HG03354 (cell line): ENCODE data around the gene PCBP3.
"Not testable (repeated sequence)": the region's sequence is repeated elsewhere in the genome, so short reads cannot be mapped to it uniquely, and the experiment has no call there.

Source experiments
- ATAC-seq: cut with Tn5 transposase; IDR thresholded peaks from one replicate; pipeline ENCODE4 v1.9.1; 2021; ENCODE audit warnings: mild to moderate bottlenecking; ENCODE audit not compliant: unreplicated experiment, poor library complexity, severe bottlenecking

PCBP3 gene

DNA sequence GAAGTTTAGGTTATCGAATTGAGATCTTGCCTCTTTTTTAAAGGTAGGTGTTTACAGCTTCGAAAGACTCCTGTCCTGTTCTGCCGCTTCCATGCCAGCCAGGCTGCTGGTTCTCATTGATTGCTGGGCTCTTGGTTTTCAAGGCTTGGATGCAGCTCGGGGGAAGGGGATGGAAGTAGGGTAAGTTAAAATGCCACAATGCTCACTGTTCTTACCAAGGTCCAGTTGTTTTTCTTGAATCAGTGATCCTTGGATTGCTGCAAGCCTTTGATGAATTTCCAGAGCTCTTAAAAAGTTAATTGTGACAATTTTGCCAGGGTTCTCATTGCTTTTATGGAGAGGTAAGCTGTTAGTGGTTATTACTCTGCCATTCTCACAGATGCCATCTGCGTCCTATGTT, 74.9 kb downstream of the PCBP3 start:
- ATAC-seq: no peak

DNA sequence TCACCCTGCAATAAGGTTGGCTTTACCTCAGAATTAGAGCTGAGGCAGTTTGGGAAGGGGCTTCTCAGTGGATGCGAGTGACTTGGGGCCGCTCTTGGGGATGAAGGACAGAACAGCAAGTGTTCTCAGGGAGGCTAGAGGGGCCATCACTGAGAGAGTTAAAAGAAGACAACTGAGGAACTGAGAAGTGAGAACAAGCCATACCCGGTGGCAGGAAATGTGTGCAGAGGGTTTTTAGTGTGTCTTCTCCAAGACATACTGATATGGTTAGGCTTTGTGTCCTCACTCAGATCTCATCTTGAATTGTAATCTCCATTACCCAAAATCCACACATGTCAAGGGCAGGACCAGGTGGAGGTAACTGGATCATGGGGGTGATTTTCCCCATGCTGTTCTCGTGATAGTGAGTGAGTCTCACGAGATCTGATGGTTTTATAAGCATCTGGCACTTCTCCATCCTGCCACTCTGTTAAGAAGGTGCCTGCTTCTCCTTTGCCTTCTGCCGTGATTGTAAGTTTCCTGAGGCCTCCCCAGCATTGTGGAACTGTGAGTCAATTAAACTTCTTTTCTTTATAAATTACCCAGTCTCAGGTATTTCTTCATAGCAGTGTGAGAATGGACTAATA, 75.8 kb downstream of the PCBP3 start:
- no peak for ATAC-seq

DNA sequence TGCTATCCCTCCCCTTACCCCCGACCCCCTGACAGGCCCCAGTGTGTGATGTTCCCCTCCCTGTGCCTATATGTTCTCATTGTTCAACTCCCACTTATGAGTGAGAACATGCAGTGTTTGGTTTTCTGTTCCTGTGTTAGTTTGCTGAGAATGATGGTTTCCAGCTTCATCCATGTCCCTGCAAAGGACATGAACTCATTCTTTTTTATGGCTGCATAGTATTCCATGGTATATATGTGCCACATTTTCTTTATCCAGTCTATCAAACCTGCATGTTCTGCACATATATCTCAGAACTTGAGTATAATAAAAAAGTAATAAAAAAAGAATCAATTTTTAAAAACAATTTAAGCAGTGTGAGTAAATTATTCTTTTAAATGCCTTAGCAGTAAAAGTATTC, 76.7 kb downstream of the PCBP3 start:
- ATAC-seq: not testable (repeated sequence)

DNA sequence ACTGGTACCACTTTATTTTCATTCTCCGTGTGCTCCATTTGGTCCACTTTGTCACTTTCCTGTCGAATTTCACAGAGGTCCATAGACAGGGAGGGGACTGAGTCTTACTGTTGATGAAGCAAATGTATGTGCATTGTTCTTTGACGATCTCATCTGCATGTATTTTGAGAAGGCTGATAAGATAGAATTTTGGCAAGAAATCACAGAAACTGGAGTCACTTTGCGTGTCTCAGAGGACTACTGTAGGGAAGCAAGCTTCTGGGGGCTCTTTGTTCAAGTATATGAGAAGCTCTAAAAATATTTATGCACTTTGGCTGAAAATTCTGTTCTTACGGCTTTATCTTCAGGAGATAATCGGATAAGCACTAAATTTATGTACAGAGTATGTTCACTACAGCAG, 78.1 kb downstream of the PCBP3 start:
- ATAC-seq: no peak

DNA sequence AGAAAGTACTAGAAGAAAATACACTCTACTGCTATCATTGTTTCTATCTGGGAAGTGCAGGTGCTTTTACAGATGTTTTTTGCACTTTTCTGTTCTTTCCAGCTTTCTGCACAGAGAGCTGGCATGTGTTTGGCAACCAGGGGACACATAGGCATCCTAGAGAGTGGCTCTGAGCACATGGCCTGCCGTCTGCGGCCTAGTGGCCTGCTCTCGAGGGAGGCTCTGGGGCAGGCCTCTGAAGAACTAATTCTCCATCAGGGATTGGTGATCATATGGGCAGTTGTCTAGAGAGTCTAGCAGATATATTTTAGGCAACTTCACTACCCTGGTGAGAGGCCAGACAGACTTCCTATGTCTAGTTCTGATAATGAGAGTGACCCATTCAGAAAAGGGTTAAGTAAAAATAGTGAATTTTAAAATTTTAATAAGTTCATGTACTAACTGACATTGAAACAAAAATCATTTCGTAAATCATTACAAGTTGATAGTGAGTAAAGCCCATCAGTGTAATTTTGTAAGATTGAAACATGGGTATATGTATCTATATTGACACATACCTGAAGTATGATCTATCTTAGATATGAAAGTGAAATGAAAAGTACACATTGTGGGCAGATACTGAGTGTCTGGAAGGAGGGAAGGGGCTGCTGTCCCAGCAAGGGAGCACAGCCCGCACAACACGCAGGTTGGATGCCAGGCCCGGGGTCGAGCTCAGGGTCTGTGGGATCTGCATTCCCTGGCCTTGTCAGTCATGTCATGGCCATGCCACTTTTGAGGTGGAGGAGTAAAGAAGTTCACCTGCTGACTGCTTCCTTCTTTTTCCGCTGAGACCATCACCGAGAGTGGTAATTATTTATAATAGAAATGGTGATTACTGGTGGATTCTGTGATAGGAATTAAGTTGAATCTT, 79.8 kb downstream of the PCBP3 start:
- ATAC-seq: no peak

DNA sequence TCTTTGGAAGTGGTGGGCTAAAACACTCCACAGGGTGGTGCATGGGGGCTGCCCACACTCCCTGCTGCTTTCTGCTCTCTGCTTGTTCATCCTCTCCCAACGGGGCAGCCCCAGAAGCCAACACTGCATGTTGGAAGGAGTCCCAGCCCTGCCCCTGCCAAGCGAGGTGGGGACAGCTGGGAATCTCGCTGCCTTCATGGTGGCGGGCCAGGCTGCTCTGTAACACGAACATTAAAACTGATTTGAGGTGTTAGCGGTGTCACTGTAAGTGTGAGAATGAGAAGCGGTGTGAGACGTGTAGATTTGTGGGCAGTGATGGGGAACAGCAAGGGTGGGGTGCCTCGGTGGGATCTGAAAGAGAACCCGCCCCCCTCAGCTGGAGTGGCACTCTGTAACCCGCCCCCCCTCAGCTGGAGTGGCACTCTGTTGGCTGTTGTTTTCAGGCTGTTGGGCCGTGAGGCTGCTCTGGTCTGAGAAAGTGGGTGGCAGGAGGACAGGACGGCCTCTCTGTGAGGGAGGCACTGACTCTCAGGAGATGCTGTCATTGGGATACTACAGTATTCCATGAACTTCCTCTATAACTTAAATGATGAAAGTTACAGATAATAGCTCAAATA, 80.9 kb downstream of the PCBP3 start:
- no peak for ATAC-seq

DNA sequence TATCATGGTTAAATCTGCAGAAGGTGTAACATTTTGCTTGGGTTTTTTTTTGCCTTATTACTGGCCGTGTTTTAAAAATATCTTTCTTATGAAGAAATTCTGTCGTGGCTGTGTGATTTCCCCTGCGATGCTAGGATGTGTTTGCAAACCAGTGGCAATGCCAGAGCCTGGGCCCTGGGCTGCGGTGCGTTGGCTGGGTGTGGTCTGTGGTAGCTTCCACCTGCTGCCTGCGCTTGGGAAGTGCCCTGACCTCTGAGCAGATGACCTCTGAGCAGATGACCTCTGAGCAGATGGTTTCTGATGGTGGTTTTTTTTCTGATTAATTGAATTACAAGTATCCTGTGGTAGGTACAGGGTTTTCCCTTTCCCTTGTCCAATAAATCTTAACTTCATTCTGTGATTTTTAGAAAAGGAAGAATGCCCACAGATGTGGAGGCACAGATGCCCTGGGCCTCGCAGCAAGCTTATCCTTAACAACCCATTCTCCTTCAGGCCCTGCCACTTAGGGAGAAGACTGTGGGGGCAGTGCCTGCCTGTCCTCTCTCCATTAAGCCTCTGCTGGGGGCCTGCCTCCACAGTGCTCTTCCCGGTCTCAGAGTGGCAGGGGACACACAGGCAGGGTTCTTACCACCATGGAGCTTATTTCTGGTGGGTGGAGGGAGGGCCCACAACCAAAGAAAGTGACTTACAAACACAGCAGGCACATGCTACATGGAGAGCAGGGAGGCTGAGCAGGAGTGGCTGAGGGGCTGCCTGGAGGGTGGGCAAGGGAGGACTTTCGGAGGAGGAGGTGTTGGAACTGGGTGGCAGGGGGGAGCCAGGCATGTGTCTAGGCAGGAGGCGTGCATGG, 81.7 kb downstream of the PCBP3 start:
- no peak for ATAC-seq

DNA sequence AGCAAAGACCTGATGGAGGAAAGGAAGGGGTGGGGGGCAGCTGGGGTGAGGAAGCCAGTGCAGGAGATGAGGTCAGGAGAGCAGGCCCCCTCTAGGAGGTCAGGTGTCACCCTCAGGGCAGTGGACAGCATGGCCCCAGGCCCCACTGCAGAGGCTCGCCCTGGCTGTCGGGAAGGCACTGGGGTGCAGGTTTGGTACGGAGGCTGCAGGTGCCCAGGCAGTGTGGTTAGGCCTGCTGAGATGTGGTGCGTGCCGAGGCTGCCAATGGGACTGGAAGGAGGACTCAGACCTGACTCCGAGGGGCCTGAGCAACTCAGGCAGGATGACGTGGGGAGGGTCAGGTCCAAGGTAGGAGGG, 82.3 kb downstream of the PCBP3 start:
- no peak for ATAC-seq

DNA sequence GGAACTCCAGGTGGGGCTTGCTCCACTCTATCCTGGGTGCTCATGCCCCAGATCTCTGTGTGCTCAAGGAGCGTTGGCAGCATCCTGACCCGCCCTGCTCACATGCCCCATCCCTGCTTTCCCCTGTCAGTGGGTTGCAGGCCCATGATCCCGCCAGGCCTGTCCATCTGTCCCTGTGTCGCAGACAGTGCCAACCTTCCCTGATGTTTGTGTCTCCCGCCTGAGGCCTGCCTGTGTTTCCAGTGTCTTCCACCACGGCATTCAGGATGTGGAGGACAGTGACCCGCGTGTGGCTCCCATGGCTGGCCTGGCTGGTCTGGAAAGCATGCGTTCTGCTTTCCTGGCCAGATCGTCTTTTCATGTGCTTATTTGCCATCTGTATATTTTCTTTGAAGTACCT, 82.9 kb downstream of the PCBP3 start:
- no peak for ATAC-seq

DNA sequence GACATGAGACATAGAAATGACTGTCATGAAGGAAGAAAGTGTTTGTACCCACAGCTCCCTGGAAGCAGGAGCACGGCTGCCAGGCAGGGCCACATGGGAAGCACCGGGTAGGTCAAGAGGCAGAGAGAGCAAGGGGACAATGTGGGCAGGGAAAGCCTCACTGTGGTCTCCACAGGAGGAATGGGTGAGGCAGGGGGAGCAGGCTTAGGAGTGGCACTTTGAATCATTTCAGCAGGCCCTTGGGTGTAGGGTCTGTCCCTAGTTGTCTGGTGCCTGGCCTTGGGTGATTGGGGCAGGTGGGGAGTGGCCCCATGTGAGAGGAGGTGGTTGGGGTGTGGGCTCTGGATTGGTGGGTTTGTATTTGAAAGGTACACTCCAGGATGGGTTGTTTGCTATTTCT, 83.9 kb downstream of the PCBP3 start:
- ATAC-seq: no peak

DNA sequence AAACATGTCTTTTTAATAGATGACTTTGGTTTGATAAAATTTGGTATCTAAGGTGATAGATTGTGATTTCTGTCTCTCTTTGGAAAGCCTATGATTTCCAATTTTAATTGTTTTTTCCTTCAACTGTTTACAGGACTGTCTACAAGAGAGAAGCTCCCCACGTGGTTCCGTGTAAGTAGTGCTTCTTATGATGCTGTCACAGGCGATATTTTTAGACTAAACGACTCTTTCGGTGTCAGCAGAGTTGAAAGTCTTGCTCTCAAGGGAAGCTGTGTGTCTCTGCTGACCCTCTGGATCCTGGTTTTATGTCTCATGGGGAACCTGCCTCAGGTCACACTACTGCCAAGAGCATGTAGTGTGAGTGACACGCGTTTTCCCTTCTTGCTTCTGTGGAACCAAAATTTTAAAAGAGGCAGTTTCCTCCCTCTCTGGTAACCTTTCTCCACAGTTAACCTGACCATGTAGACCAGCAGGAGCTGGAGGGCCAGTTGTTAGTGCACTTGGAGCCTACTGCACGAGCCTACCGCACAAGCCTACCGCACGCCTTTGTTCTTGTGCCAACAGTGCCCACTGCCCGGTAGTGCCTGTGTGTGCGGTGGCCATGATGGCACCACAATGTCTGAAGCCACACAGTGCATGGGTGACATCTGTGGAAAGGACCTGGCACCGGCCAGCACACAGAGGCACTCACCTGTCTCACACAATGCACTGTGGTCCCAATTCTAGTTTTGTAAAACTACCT, 91.9 kb downstream of the PCBP3 start:
- no peak for ATAC-seq

DNA sequence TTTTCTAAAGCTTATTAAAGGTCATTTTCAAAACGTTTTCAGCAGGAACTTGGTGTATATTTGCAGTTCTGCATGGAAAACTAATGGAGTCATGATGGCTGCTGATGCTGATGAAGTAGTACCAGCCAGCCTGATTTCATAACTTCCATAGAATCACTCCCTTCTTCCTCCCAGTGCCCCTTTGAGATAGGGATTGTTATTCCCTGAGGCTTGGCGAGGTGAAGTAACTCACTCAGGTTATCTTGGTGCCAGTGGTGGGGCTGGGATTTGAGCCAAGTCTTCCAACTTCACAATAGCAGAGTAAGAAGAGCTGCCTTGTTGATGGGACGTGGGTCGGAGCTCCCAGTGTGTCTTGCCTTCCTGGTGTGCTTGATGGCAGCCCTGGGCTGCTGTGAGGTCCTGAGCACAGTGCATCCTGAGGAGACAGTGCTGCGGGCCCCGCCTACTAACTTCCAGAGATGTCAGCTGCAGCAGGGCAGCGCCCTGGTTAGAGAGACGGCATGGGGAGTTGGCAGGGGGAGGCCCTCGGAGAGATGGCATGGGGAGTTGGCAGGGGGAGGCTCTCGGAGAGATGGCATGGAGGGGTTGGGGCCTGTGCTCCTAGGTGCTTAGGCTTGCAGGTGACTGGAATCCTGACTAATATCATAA, 92.6 kb downstream of the PCBP3 start:
- no peak for ATAC-seq

DNA sequence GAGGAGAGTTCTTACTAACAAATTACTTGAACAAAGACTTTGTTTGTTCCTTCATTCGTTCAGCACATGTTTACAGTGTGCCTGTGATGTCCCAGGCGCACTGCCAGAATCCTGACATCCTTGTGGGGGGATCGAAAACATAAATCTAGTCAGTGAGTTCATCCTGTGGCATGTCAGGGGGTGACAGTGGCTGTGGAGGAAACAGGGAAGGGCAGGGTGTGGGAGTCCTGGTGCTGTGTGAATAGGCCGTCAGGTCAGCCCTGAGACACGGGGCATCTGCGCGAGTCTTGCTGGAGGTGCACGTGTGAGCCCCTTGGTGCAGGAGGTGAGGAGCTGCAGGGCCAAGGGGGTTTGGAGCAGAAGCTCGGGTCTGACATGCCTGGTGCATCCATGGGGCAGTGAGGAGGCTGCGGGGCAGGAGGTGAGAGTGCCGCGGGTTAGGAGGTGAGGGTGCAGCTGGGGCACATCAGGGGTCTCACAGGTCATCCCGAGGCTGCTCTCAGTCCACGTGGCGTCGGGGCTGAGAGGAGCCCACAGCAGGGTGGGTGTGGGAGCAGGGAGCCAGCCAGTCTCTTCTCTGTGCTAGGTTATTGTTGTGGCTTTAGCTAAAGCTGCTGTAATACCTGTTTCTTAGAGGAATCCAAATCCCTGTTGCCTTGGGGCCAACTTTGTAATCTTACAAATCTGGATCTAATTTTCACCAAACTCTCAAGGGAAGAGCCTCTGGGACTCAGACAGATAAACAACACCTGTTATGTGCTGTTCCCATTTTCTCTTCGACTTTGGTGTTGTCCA, 93.4 kb downstream of the PCBP3 start:
- no peak for ATAC-seq

DNA sequence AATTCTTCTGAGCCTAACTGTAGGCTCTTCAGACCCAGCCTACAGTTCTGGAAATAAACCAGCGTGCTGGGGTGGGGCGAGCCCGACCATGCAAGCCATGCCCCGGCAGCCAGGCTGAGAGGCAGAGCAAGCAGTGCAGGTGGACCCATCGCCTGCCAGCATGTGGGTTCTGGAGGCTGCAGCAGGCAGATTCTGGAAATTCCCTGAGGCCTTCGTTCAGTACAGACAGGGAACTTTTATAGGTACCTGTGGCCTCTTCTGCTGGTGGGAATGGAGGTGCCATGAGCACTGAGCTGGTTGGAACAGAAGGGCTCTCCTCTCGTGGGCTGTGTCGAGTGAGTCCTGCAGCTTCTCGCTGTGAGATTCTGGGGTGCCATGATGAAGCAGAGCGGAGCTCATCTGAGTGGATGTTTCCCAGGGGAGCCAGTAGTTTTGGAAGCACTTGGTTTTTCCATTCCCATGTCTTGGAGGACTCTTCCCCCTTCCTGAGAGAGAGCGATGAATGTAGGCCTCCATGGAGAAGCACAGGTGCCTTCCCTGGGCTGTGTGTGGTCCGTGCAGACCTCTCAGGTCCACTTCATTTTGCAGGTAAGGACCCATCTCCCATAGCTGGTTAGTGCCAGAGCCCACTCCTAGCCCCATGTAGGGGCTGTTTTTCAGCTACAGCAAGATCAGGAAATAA, 94.1 kb downstream of the PCBP3 start:
- ATAC-seq: no peak

DNA sequence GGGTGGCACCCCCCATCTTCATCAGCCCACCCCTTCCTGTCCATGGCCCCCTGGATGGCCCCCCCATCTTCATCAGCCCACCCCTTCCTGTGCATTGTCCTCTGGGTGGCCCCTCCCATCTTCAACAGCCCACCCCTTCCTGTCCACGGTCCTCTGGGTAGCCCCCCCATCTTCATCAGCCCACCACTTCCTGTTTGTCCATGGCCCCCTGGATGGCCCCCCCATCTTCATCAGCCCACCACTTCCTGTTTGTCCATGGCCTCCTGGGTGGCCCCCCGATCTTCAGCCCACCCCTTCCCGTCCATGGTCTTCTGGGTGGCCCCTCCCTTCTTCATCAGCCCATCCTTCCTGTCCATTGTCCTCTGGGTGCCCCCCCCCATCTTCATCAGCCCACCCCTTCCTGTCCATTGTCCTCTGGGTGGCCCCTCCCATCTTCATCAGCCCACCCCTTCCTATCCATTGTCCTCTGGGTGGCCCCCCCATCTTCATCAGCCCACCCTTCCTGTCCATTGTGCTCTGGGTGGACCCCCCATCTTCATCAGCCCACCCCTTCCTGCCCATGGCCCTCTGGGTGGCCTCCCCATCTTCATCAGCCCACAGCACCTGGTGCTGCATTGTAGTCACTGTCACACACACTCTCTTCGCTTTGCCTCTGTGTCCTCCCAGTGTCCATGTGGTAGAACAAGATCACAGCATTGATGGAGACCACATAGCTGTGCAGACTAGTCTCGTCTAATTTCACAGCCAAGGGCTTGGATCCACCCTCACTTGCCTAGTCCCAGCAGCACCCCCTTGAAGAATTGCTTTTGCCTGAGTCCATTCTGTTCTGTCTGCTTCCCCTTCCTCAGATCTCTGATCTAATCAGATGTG, 95.9 kb downstream of the PCBP3 start:
- ATAC-seq: no peak

DNA sequence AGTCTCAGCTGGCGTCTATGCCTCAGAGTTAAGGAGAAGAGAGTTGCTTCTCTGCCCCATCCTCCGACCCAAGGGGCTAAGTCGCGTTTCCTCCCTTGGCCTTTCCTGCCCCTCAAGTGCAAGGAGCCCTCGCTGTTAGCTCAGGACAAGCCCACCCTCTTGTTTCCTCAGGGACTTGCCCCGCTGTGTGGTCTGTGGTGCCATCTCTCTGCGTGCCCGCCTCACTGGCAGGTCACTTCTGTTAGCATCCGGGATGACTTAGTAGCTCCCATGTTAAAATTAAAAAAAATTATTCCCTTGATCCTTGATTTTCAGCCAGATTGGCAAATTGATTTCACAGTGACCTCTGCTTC, 96.5 kb downstream of the PCBP3 start:
- ATAC-seq: no peak
